IMR-90 (cell line): ENCODE data around the gene CBX5. TPM values are rescaled to one million over a fixed set of nuclear protein-coding genes. Genes with fewer than 3 reads are reported as not detected.

Experiments
- ATAC-seq: fragments of 200-7000 bp; cut with Tn5 transposase; 2 replicates; pipeline ENCODE4 v1.9.1; 2020; ENCODE audit warnings: low read depth, mild to moderate bottlenecking, moderate library complexity
- BruUV-seq: library from RNA; stranded (reverse); fragments of 400-500 nt; replicated peaks from 2 replicates; lab custom pipeline; 2021; lab: Mats Ljungman, UMichigan
- CTCF ChIA-PET: fragments of 300-600 bp; formaldehyde crosslinking; extraction: SDS; loops from one replicate; lab custom pipeline; 2021; ENCODE audit warnings: antibody characterized with exemption; lab: Yijun Ruan, JAX
- POLR2A ChIA-PET: fragments of 300-600 bp; sonication (Branson Sonifier 250); formaldehyde crosslinking; loops from one replicate; lab custom pipeline; 2022; ENCODE audit warnings: antibody characterized with exemption; ENCODE audit not compliant: unreplicated experiment; lab: Charles Lee
- DNase-seq: peaks from one replicate; pipeline ENCODE4 v3.0.0; 2013
- H2AFZ ChIP-seq: replicated peaks from 2 replicates; pipeline ENCODE3; 2013; ENCODE audit warnings: low read length, mild to moderate bottlenecking; ENCODE audit not compliant: poor library complexity
- H2AK5ac ChIP-seq: 2 replicates; pipeline ENCODE4 v1.6.1; 2013; ENCODE audit warnings: low read depth, low read length, inconsistent platforms
- H2AK9ac ChIP-seq: replicated peaks from 2 replicates; pipeline ENCODE3; 2013; ENCODE audit warnings: mild to moderate bottlenecking, low read depth, low read length, moderate library complexity; ENCODE audit not compliant: poor library complexity
- H2BK120ac ChIP-seq: 2 replicates; pipeline ENCODE4 v1.6.1; 2013; ENCODE audit warnings: low read depth, low read length, inconsistent platforms
- H2BK15ac ChIP-seq: 3 replicates; pipeline ENCODE4 v1.6.1; 2013; ENCODE audit warnings: low read depth, low read length, inconsistent platforms
- H2BK20ac ChIP-seq: 2 replicates; pipeline ENCODE4 v1.6.1; 2013; ENCODE audit warnings: low read depth, mild to moderate bottlenecking, inconsistent platforms, low read length, moderate library complexity
- H2BK5ac ChIP-seq: 2 replicates; pipeline ENCODE4 v1.6.1; 2013; ENCODE audit warnings: mild to moderate bottlenecking, low read depth, low read length, inconsistent platforms; ENCODE audit not compliant: poor library complexity, severe bottlenecking
- H3K14ac ChIP-seq: replicated peaks from 2 replicates; pipeline ENCODE4 v1.6.1; 2013; ENCODE audit warnings: low read depth, low read length, inconsistent platforms
- H3K18ac ChIP-seq: 2 replicates; pipeline ENCODE4 v1.6.1; 2013; ENCODE audit warnings: low read depth, low read length, control low read depth
- H3K23ac ChIP-seq: 2 replicates; pipeline ENCODE4 v1.6.1; 2013; ENCODE audit warnings: low read depth, low read length, inconsistent platforms
- H3K27ac ChIP-seq: 2 replicates; pipeline ENCODE4 v1.5.1; 2013; ENCODE audit warnings: mild to moderate bottlenecking, control low read depth, low read length; ENCODE audit not compliant: insufficient read depth
- H3K27me3 ChIP-seq: 2 replicates; pipeline ENCODE4 v1.6.1; 2013; ENCODE audit warnings: low read length; ENCODE audit not compliant: control insufficient read depth, insufficient read depth
- H3K36me3 ChIP-seq: 2 replicates; pipeline ENCODE4 v1.6.1; 2013; ENCODE audit warnings: low read length, mixed read lengths; ENCODE audit not compliant: control insufficient read depth, insufficient read depth
- H3K4ac ChIP-seq: 2 replicates; pipeline ENCODE4 v1.6.1; 2013; ENCODE audit warnings: low read depth, low read length, inconsistent platforms
- H3K4me1 ChIP-seq: 2 replicates; pipeline ENCODE4 v1.6.1; 2013; ENCODE audit warnings: low read length, mixed read lengths; ENCODE audit not compliant: control insufficient read depth, insufficient read depth
- H3K4me2 ChIP-seq: 2 replicates; pipeline ENCODE4 v1.6.1; 2013; ENCODE audit warnings: low read depth, mild to moderate bottlenecking, control low read depth, low read length, moderate library complexity
- H3K4me3 ChIP-seq: 2 replicates; pipeline ENCODE4 v1.5.1; 2013; ENCODE audit warnings: low read depth, mild to moderate bottlenecking, control low read depth, low read length, moderate library complexity; ENCODE audit not compliant: insufficient read depth
- H3K56ac ChIP-seq: 2 replicates; pipeline ENCODE4 v1.6.1; 2013; ENCODE audit warnings: low read length, inconsistent platforms; ENCODE audit not compliant: insufficient read depth; ENCODE audit errors: extremely low read depth
- H3K79me1 ChIP-seq, 2 experiments: 2 replicates each; pipeline ENCODE4 v1.6.1; 2013; ENCODE audit warnings: low read length in 2 of 2, inconsistent platforms in 1 of 2, low read depth in 1 of 2
- H3K9ac ChIP-seq: 2 replicates; pipeline ENCODE4 v1.6.1; 2013; ENCODE audit warnings: low read depth, low read length, control low read depth
- H3K9me1 ChIP-seq: 2 replicates; pipeline ENCODE4 v1.6.1; 2013; ENCODE audit warnings: low read length, inconsistent platforms; ENCODE audit not compliant: insufficient read depth
- H3K9me3 ChIP-seq: 2 replicates; pipeline ENCODE4 v1.6.1; 2013; ENCODE audit warnings: low read length; ENCODE audit not compliant: control insufficient read depth, insufficient read depth
- H4K20me1 ChIP-seq: 2 replicates; pipeline ENCODE4 v1.6.1; 2013; ENCODE audit warnings: low read length, inconsistent platforms; ENCODE audit not compliant: insufficient read depth
- H4K5ac ChIP-seq: 2 replicates; pipeline ENCODE4 v1.6.1; 2013; ENCODE audit warnings: mild to moderate bottlenecking, low read depth, low read length, control low read depth
- H4K8ac ChIP-seq, 2 experiments: 2 replicates each; pipeline ENCODE4 v1.6.1; 2013; ENCODE audit warnings: low read depth in 2 of 2, low read length in 2 of 2, control low read depth in 1 of 2, inconsistent platforms in 1 of 2
- H4K91ac ChIP-seq: 2 replicates; pipeline ENCODE4 v1.6.1; 2013; ENCODE audit warnings: low read depth, low read length, inconsistent platforms; ENCODE audit not compliant: insufficient read depth
- BHLHE40 ChIP-seq: fragments of 150-350 bp; IDR thresholded peaks from 2 replicates; pipeline ENCODE4 v1.6.1; 2016; ENCODE audit warnings: mild to moderate bottlenecking, low read depth, low read length
- CEBPB ChIP-seq: IDR thresholded peaks from 2 replicates; pipeline ENCODE4 v1.6.1; 2012; ENCODE audit warnings: low read depth, low read length, improper control_type of control experiment
- CHD1 ChIP-seq: IDR thresholded peaks from 2 replicates; pipeline ENCODE4 v1.6.1; 2012; ENCODE audit warnings: low read depth, low read length, improper control_type of control experiment
- CTCF ChIP-seq: conservative IDR thresholded peaks from 2 replicates; pipeline ENCODE4 v1.5.1; 2012; ENCODE audit warnings: mild to moderate bottlenecking, low read depth, low read length, improper control_type of control experiment
- FOS ChIP-seq: fragments of 150-350 bp; IDR thresholded peaks from 2 replicates; pipeline ENCODE4 v1.6.1; 2016; ENCODE audit warnings: low read depth, low read length
- MAFK ChIP-seq: IDR thresholded peaks from 2 replicates; pipeline ENCODE4 v1.6.1; 2012; ENCODE audit warnings: low read depth, low read length, improper control_type of control experiment
- MAZ ChIP-seq: IDR thresholded peaks from 2 replicates; pipeline ENCODE4 v1.6.1; 2012; ENCODE audit warnings: low read depth, mild to moderate bottlenecking, low read length, improper control_type of control experiment, moderate library complexity, borderline replicate concordance
- MXI1 ChIP-seq: IDR thresholded peaks from 2 replicates; pipeline ENCODE4 v1.6.1; 2012; ENCODE audit warnings: low read depth, mild to moderate bottlenecking, low read length, moderate library complexity, borderline replicate concordance
- NFE2L2 ChIP-seq: fragments of 150-350 bp; IDR thresholded peaks from 2 replicates; pipeline ENCODE4 v1.6.1; 2016; ENCODE audit warnings: low read depth, mild to moderate bottlenecking, low read length
- POLR2A ChIP-seq: IDR thresholded peaks from 2 replicates; pipeline ENCODE4 v1.6.1; 2012; ENCODE audit warnings: mild to moderate bottlenecking, low read depth, low read length
- RAD21 ChIP-seq: IDR thresholded peaks from 2 replicates; pipeline ENCODE4 v1.6.1; 2012; ENCODE audit warnings: low read length, improper control_type of control experiment
- RCOR1 ChIP-seq: IDR thresholded peaks from 2 replicates; pipeline ENCODE4 v1.6.1; 2012; ENCODE audit warnings: mild to moderate bottlenecking, low read length, improper control_type of control experiment; ENCODE audit not compliant: insufficient replicate concordance
- RFX5 ChIP-seq: IDR thresholded peaks from 2 replicates; pipeline ENCODE4 v1.8.0; 2012; ENCODE audit warnings: low read depth, mild to moderate bottlenecking, low read length, moderate library complexity
- SMC3 ChIP-seq: fragments of 150-350 bp; IDR thresholded peaks from 2 replicates; pipeline ENCODE4 v1.6.1; 2016; ENCODE audit warnings: low read depth, mild to moderate bottlenecking, antibody characterized with exemption, low read length, moderate library complexity
- WGBS, 2 experiments: methylation state at CpG; one replicate each; pipeline versions ENCODE4 v1.1.5 to v1.1.7; 2013; ENCODE audit warnings: missing lambda C conversion rate in 2 of 2; ENCODE audit not compliant: insufficient read length in 1 of 2; ENCODE audit errors: extremely low coverage in 2 of 2; 5-methylcytosine and 5-hydroxymethylcytosine counted together
- dilution Hi-C: fragments of 300-500 bp; cut with HindIII; formaldehyde crosslinking; loops from one replicate; pipeline ENCODE4 v1.14.3; 2018; ENCODE audit warnings: low sequenced_read_pairs; ENCODE audit not compliant: unreplicated experiment
- in situ Hi-C: fragments of 300-500 bp; cut with MboI; formaldehyde crosslinking; loops from 3 replicates; pipeline ENCODE4 v1.14.3; 2019; ENCODE audit warnings: low sequenced_read_pairs, inconsistent platforms, mixed read lengths
- intact Hi-C: fragments of 100-400 bp; cut with micrococcal nuclease; formaldehyde crosslinking; loops from 2 replicates; pipeline ENCODE4 v1.10.0; 2022
- polyA plus RNA-seq, 3 experiments: library from polyadenylated mRNA; depleted of rRNA; stranded (reverse); fragments of >200 nt; gene quantifications; 2 replicates each; pipeline ENCODE4 v1.2.3, GENCODE V29; 2012; ENCODE audit warnings: low replicate concordance in 1 of 3
- total RNA-seq: library from RNA; depleted of rRNA; stranded (reverse); fragments of >200 nt; gene quantifications from 2 replicates; pipeline ENCODE4 v1.2.3, GENCODE V29; 2012
- TF ChIP-seq, protein P1 (sequence below): fragments of 150-350 bp; IDR thresholded peaks from 2 replicates; pipeline ENCODE4 v1.6.1; 2016; ENCODE audit warnings: low read depth, mild to moderate bottlenecking, low read length, moderate library complexity, borderline replicate concordance
- TF ChIP-seq, protein P2 (sequence below): fragments of 150-350 bp; IDR thresholded peaks from 2 replicates; pipeline ENCODE4 v1.6.1; 2017; ENCODE audit warnings: mild to moderate bottlenecking, antibody characterized with exemption, low read length, low read depth

The CBX5 gene
- total and polyA plus RNA-seq, 2 of the 4 experiments (the other 2 are of a cell fraction), result 18.0 to 40.9 TPM

GRCh38 chr12:54270345-54270744 lies 9.6 kb downstream of the CBX5 start:
- H3K23ac ChIP-seq, result no peak overlapping the region
- ChIA-PET CTCF (no interaction called here), POLR2A (no interaction called here)
- intact Hi-C loops, result no loop called here
- no TSS peak for BruUV-seq
- H4K5ac ChIP-seq, result no peak overlapping the region
- H4K20me1 ChIP-seq, result no peaks in the 10 kb centered on the region
- TF ChIP-seq MAFK (no peak), CEBPB (no peak), SMC3 (no peak), RFX5 (no peak), POLR2A (no peak), BHLHE40 (no peak), CTCF (no peak), CHD1 (no peak), MAZ (no peak), RAD21 (no peak), RCOR1 (no peak), MXI1 (no peak), FOS (no peak), NFE2L2 (no peak)
- TF ChIP-seq, protein P1, sequence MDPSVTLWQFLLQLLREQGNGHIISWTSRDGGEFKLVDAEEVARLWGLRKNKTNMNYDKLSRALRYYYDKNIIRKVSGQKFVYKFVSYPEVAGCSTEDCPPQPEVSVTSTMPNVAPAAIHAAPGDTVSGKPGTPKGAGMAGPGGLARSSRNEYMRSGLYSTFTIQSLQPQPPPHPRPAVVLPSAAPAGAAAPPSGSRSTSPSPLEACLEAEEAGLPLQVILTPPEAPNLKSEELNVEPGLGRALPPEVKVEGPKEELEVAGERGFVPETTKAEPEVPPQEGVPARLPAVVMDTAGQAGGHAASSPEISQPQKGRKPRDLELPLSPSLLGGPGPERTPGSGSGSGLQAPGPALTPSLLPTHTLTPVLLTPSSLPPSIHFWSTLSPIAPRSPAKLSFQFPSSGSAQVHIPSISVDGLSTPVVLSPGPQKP, result no peak
- TF ChIP-seq, protein P2, sequence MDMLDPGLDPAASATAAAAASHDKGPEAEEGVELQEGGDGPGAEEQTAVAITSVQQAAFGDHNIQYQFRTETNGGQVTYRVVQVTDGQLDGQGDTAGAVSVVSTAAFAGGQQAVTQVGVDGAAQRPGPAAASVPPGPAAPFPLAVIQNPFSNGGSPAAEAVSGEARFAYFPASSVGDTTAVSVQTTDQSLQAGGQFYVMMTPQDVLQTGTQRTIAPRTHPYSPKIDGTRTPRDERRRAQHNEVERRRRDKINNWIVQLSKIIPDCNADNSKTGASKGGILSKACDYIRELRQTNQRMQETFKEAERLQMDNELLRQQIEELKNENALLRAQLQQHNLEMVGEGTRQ, result no peak
- H4K8ac ChIP-seq, result no peak overlapping the region; a peak in 1 of 4 replicates
- H2AK9ac ChIP-seq, result no peak overlapping the region
- no peaks in the 10 kb centered on the region for H3K27me3 ChIP-seq
- DNase-seq (no peak), ATAC-seq (no peak)
- H3K4me2 ChIP-seq, result no peak overlapping the region
- no peak overlapping the region for H3K18ac ChIP-seq
- in situ Hi-C loops, result no loop called here
- H2BK15ac ChIP-seq, result no peak overlapping the region
- H2BK5ac ChIP-seq, result no peak overlapping the region
- peaks cover 41 to 67% of the 10 kb centered on the region in 2 experiments for H3K79me1 ChIP-seq
- no peaks in the 10 kb centered on the region for H3K9me1 ChIP-seq
- no peak overlapping the region for H4K91ac ChIP-seq
- H2AFZ ChIP-seq, result no peak overlapping the region
- no peaks in the 10 kb centered on the region for H3K9me3 ChIP-seq
- no peaks in the 10 kb centered on the region for H3K4me1 ChIP-seq
- H3K4ac ChIP-seq, result no peak overlapping the region
- WGBS, 2 experiments, result no CpG with 5 or more reads among the region's 2 CpGs
- no peak overlapping the region for H3K27ac ChIP-seq
- H2BK120ac ChIP-seq, result no peak overlapping the region
- no peak overlapping the region; the same call in 1 of the 2 replicates for H2AK5ac ChIP-seq
- H3K36me3 ChIP-seq, result peaks cover 4% of the 10 kb centered on the region; the same call in 1 of the 2 replicates
- no peak overlapping the region for H3K9ac ChIP-seq
- H3K14ac ChIP-seq, result no peak overlapping the region; the same call in 1 of the 2 replicates
- no peak overlapping the region for H3K56ac ChIP-seq
- no peak overlapping the region for H3K4me3 ChIP-seq
- no peak overlapping the region for H2BK20ac ChIP-seq
- dilution Hi-C loops, result no loop called here
